ENCODE results near the gene RBM4. TPM values are rescaled to one million over a fixed set of nuclear protein-coding genes. Genes with fewer than 3 reads are reported as not detected.
A peak's percentile ranks its signal among the peaks of the same experiment; 100 is the strongest.

Gene RBM4
- total RNA-seq, 1 donor from 2014 or later, result 98.9 TPM

DNA sequence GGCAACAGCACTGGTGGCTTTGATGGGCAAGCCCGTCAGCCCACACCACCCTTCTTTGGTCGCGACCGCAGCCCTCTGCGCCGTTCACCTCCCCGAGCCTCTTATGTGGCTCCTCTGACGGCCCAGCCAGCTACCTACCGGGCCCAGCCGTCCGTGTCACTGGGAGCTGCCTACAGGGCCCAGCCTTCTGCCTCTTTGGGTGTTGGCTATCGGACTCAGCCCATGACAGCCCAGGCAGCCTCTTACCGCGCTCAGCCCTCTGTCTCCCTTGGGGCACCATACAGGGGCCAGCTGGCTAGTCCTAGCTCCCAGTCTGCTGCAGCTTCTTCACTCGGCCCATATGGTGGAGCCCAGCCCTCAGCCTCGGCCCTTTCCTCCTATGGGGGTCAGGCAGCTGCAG lies 14.1 kb upstream of the RBM4 start:
- intact Hi-C loops (cut with DNase I), result no loop called here
- no peak for DNase-seq
- H3K36me3 ChIP-seq, result peaks cover 65% of the 10 kb centered on the region
- no peak for ATAC-seq
- TF ChIP-seq, protein P1, sequence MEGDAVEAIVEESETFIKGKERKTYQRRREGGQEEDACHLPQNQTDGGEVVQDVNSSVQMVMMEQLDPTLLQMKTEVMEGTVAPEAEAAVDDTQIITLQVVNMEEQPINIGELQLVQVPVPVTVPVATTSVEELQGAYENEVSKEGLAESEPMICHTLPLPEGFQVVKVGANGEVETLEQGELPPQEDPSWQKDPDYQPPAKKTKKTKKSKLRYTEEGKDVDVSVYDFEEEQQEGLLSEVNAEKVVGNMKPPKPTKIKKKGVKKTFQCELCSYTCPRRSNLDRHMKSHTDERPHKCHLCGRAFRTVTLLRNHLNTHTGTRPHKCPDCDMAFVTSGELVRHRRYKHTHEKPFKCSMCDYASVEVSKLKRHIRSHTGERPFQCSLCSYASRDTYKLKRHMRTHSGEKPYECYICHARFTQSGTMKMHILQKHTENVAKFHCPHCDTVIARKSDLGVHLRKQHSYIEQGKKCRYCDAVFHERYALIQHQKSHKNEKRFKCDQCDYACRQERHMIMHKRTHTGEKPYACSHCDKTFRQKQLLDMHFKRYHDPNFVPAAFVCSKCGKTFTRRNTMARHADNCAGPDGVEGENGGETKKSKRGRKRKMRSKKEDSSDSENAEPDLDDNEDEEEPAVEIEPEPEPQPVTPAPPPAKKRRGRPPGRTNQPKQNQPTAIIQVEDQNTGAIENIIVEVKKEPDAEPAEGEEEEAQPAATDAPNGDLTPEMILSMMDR (IDR thresholded peaks at IDR 0.05), result no peak
- peaks cover 36% of the 10 kb centered on the region for H3K4me1 ChIP-seq
- no peaks in the 10 kb centered on the region for H3K27me3 ChIP-seq
- H3K9me3 ChIP-seq, result no peaks in the 10 kb centered on the region
- H3K4me3 ChIP-seq, result no peak overlapping the region
- H3K27ac ChIP-seq, result no peak overlapping the region

GRCh38 chr11:66625041-66625751 lies 13.3 kb upstream of the RBM4 start:
- TF ChIP-seq, protein P1 (IDR thresholded peaks at IDR 0.05), result no peak
- Histone ChIP-seq H3K4me3 (no peak overlapping the region), H3K27me3 (no peaks in the 10 kb centered on the region), H3K27ac (no peak overlapping the region), H3K36me3 (peaks cover 73% of the 10 kb centered on the region), H3K9me3 (no peaks in the 10 kb centered on the region), H3K4me1 (peaks cover 29% of the 10 kb centered on the region)
- no peak for ATAC-seq
- intact Hi-C loops (cut with DNase I), result no loop called here
- no peak for DNase-seq

GRCh38 chr11:66625752-66626149 lies 12.8 kb upstream of the RBM4 start:
- no peaks in the 10 kb centered on the region for H3K9me3 ChIP-seq
- H3K27me3 ChIP-seq, result no peaks in the 10 kb centered on the region
- DNase-seq (no peak), ATAC-seq (no peak)
- peaks cover 78% of the 10 kb centered on the region for H3K36me3 ChIP-seq
- peaks cover 25% of the 10 kb centered on the region for H3K4me1 ChIP-seq
- intact Hi-C loops (cut with DNase I), result no loop called here
- H3K4me3 ChIP-seq, result no peak overlapping the region
- no peak overlapping the region for H3K27ac ChIP-seq
- TF ChIP-seq, protein P1 (IDR thresholded peaks at IDR 0.05), result no peak

GRCh38 chr11:66626382-66626781 lies 12.1 kb upstream of the RBM4 start:
- no peak for DNase-seq
- Histone ChIP-seq H3K4me1 (peaks cover 18% of the 10 kb centered on the region), H3K9me3 (no peaks in the 10 kb centered on the region), H3K4me3 (no peak overlapping the region), H3K27me3 (no peaks in the 10 kb centered on the region), H3K27ac (no peak overlapping the region), H3K36me3 (peaks cover 81% of the 10 kb centered on the region)
- intact Hi-C loops (cut with DNase I), result no loop called here
- ATAC-seq, result no peak
- TF ChIP-seq, protein P1 (IDR thresholded peaks at IDR 0.05), result no peak

GRCh38 chr11:66626926-66627325 lies 11.6 kb upstream of the RBM4 start:
- peak; percentile 32 for ATAC-seq
- Histone ChIP-seq H3K4me3 (no peak overlapping the region), H3K27ac (no peak overlapping the region), H3K4me1 (peaks cover 19% of the 10 kb centered on the region), H3K36me3 (peaks cover 81% of the 10 kb centered on the region), H3K9me3 (no peaks in the 10 kb centered on the region), H3K27me3 (no peaks in the 10 kb centered on the region)
- no peak for DNase-seq
- TF ChIP-seq, protein P1 (IDR thresholded peaks at IDR 0.05), result no peak
- intact Hi-C loops (cut with DNase I), result no loop called here
